Lower lobe of right lung (tissue), 2 donors: ENCODE data around the gene ITPR1. TPM values are rescaled to one million over a fixed set of nuclear protein-coding genes. Genes with fewer than 3 reads are reported as not detected.

Source experiments
- ATAC-seq, 2 donors: fragments of 200-7000 bp; cut with Tn5 transposase; one replicate each; pipeline ENCODE4 v1.9.1; 2020 to 2022; ENCODE audit warnings: mild to moderate bottlenecking in 2 of 2, moderate library complexity in 2 of 2
- DNase-seq: peaks from one replicate; pipeline ENCODE4 v3.0.0-alpha.2; 2020
- H3K27ac ChIP-seq: fragments of 200-600 bp; one replicate; pipeline ENCODE4 v1.8.0; 2022
- H3K27me3 ChIP-seq: fragments of 200-600 bp; one replicate; pipeline ENCODE4 v1.8.0; 2022; ENCODE audit warnings: low read depth
- H3K36me3 ChIP-seq: fragments of 200-600 bp; one replicate; pipeline ENCODE4 v1.8.0; 2022; ENCODE audit warnings: mild to moderate bottlenecking
- H3K4me1 ChIP-seq: fragments of 200-600 bp; one replicate; pipeline ENCODE4 v1.8.0; 2022
- H3K4me3 ChIP-seq: fragments of 200-600 bp; one replicate; pipeline ENCODE4 v1.8.0; 2022; ENCODE audit warnings: mild to moderate bottlenecking
- H3K9me3 ChIP-seq: fragments of 200-600 bp; one replicate; pipeline ENCODE4 v1.8.0; 2022
- CTCF ChIP-seq: fragments of 200-600 bp; IDR thresholded peaks from one replicate; pipeline ENCODE4 v1.8.0; 2022; ENCODE audit warnings: antibody characterized with exemption, mild to moderate bottlenecking
- intact Hi-C: fragments of 100-400 bp; cut with DNase I; formaldehyde crosslinking; loops from one replicate; pipeline ENCODE4 v1.11.0; 2022
- total RNA-seq: library from RNA; stranded (reverse); fragmentation: NEBNext Ultra II Directional; extraction: Animal tissue kit (Norgen Biotek cat#: 25700); gene quantifications from one replicate; pipeline ENCODE4 v1.2.1, GENCODE V29; 2021
- donor health status: DM: no; HTN: yes; CAD: no; lungs with severe emphysema.

Gene ITPR1
- total RNA-seq, 1 donor from 2014 or later: 69.1 TPM

- intact Hi-C loops: no loop called here
- DNase-seq: no peak
- H3K4me1 ChIP-seq: no peaks in the 10 kb centered on the region
- H3K36me3 ChIP-seq: no peaks in the 10 kb centered on the region
- no peak overlapping the region for H3K4me3 ChIP-seq
- no peaks in the 10 kb centered on the region for H3K9me3 ChIP-seq
- TF ChIP-seq CTCF: no peak
- no peaks in the 10 kb centered on the region for H3K27me3 ChIP-seq
- ATAC-seq: no peak
- H3K27ac ChIP-seq: no peak overlapping the region
Measured at GRCh38 chr3:4604693-4605092, 111.5 kb downstream of the ITPR1 start.

GRCh38 chr3:4606911-4607310, 113.8 kb downstream of the ITPR1 start:
- Histone ChIP-seq H3K4me1 (no peaks in the 10 kb centered on the region), H3K27me3 (no peaks in the 10 kb centered on the region), H3K4me3 (no peak overlapping the region), H3K27ac (no peak overlapping the region), H3K36me3 (no peaks in the 10 kb centered on the region), H3K9me3 (no peaks in the 10 kb centered on the region)
- ATAC-seq: no peak
- TF ChIP-seq CTCF: no peak
- no peak for DNase-seq
- intact Hi-C loops: no loop called here

GRCh38 chr3:4613366-4613765, 120.2 kb downstream of the ITPR1 start:
- Histone ChIP-seq H3K4me1 (no peaks in the 10 kb centered on the region), H3K27me3 (no peaks in the 10 kb centered on the region), H3K27ac (no peak overlapping the region), H3K9me3 (no peaks in the 10 kb centered on the region), H3K36me3 (no peaks in the 10 kb centered on the region), H3K4me3 (no peak overlapping the region)
- ATAC-seq: no peak
- TF ChIP-seq CTCF: no peak
- intact Hi-C loops: no loop called here
- no peak for DNase-seq

GRCh38 chr3:4614070-4614469, 120.9 kb downstream of the ITPR1 start:
- no peaks in the 10 kb centered on the region for H3K36me3 ChIP-seq
- H3K4me1 ChIP-seq: no peaks in the 10 kb centered on the region
- H3K9me3 ChIP-seq: no peaks in the 10 kb centered on the region
- no peak overlapping the region for H3K27ac ChIP-seq
- no peak for DNase-seq
- intact Hi-C loops: no loop called here
- H3K4me3 ChIP-seq: no peak overlapping the region
- no peaks in the 10 kb centered on the region for H3K27me3 ChIP-seq
- ATAC-seq: no peak
- TF ChIP-seq CTCF: no peak

GRCh38 chr3:4614927-4615326, 121.8 kb downstream of the ITPR1 start:
- intact Hi-C loops: no loop called here
- ATAC-seq (no peak), DNase-seq (no peak)
- H3K4me3 ChIP-seq: no peak overlapping the region
- H3K27ac ChIP-seq: no peak overlapping the region
- no peak for TF ChIP-seq CTCF
- no peaks in the 10 kb centered on the region for H3K27me3 ChIP-seq
- H3K4me1 ChIP-seq: no peaks in the 10 kb centered on the region
- H3K9me3 ChIP-seq: no peaks in the 10 kb centered on the region
- H3K36me3 ChIP-seq: no peaks in the 10 kb centered on the region

- no peak for TF ChIP-seq CTCF
- intact Hi-C loops: no loop called here
- Histone ChIP-seq H3K4me3 (no peak overlapping the region), H3K9me3 (no peaks in the 10 kb centered on the region), H3K27ac (no peak overlapping the region), H3K4me1 (no peaks in the 10 kb centered on the region), H3K27me3 (no peaks in the 10 kb centered on the region), H3K36me3 (no peaks in the 10 kb centered on the region)
- ATAC-seq (no peak), DNase-seq (no peak)
Measured at GRCh38 chr3:4615750-4616149, 122.6 kb downstream of the ITPR1 start.
